ENCODE results near the gene ATP2B3. TPM values are rescaled to one million over a fixed set of nuclear protein-coding genes. Genes with fewer than 3 reads are reported as not detected.
A peak's percentile ranks its signal among the peaks of the same experiment; 100 is the strongest.

Gene ATP2B3
- total RNA-seq, 2 donors from 2014 or later, result not detected

GRCh38 chrX:153623310-153624029, 106.0 kb downstream of the ATP2B3 start:
- no peak overlapping the region for H3K4me3 ChIP-seq
- intact Hi-C loops (cut with DNase I), result no loop called here
- H3K4me1 ChIP-seq, result no peaks in the 10 kb centered on the region
- WGBS, 2 donors, result 50 to 55% methylated on average over 6 to 14 of the region's 16 CpGs
- DNase-seq (peak in 1 of 4 donors; percentile 1), ATAC-seq (no peak)
- H3K9me3 ChIP-seq, result no peaks in the 10 kb centered on the region
- no peaks in the 10 kb centered on the region for H3K27me3 ChIP-seq
- TF ChIP-seq CTCF (IDR thresholded peaks at IDR 0.05) (no peak), POLR2A (IDR thresholded peaks at IDR 0.05) (no peak)
- no peaks in the 10 kb centered on the region for H3K36me3 ChIP-seq (replicated peaks in 1 of 2; ENCODE audit: insufficient read depth in 1 of 2, low read depth in 2 of 2)
- H3K27ac ChIP-seq, result no peak overlapping the region

GRCh38 chrX:153624196-153625091, 107.0 kb downstream of the ATP2B3 start:
- Histone ChIP-seq H3K9me3 (no peaks in the 10 kb centered on the region), H3K4me1 (no peaks in the 10 kb centered on the region), H3K27ac (no peak overlapping the region), H3K4me3 (no peak overlapping the region), H3K36me3 (replicated peaks in 1 of 2; ENCODE audit: insufficient read depth in 1 of 2, low read depth in 2 of 2) (no peaks in the 10 kb centered on the region), H3K27me3 (no peaks in the 10 kb centered on the region)
- intact Hi-C loops (cut with DNase I), result no loop called here
- peak in 1 of 4 donors; percentile 2 for DNase-seq
- WGBS, 2 donors, result 83 to 86% methylated on average over 1 to 5 of the region's 15 CpGs
- no peak for ATAC-seq
- no peak for TF ChIP-seq POLR2A (IDR thresholded peaks at IDR 0.05)

- DNase-seq (peak in 1 of 4 donors; percentile 2), ATAC-seq (no peak)
- Histone ChIP-seq H3K36me3 (replicated peaks in 1 of 2; ENCODE audit: insufficient read depth in 1 of 2, low read depth in 2 of 2) (no peaks in the 10 kb centered on the region), H3K4me3 (no peak overlapping the region), H3K27ac (no peak overlapping the region), H3K4me1 (no peaks in the 10 kb centered on the region), H3K9me3 (no peaks in the 10 kb centered on the region), H3K27me3 (no peaks in the 10 kb centered on the region)
- intact Hi-C loops (cut with DNase I), result no loop called here
- 87% methylated on average over 16 of the region's 21 CpGs; no CpG with 5 or more reads in 1 of the 2 donors for WGBS, 2 donors
- TF ChIP-seq CTCF (IDR thresholded peaks at IDR 0.05), result no peak
- no peak for TF ChIP-seq POLR2A (IDR thresholded peaks at IDR 0.05)
Measured at GRCh38 chrX:153625271-153626024, 108.0 kb downstream of the ATP2B3 start.

GRCh38 chrX:153626025-153626633, 108.7 kb downstream of the ATP2B3 start:
- intact Hi-C loops (cut with DNase I), result no loop called here
- Histone ChIP-seq H3K4me3 (no peak overlapping the region), H3K9me3 (no peaks in the 10 kb centered on the region), H3K36me3 (replicated peaks in 1 of 2; ENCODE audit: insufficient read depth in 1 of 2, low read depth in 2 of 2) (no peaks in the 10 kb centered on the region), H3K27ac (no peak overlapping the region), H3K27me3 (no peaks in the 10 kb centered on the region), H3K4me1 (no peaks in the 10 kb centered on the region)
- ATAC-seq (no peak), DNase-seq (peak in 1 of 4 donors; percentile 2)
- WGBS, 2 donors, result 92% methylated on average over 9 of the region's 16 CpGs; no CpG with 5 or more reads in 1 of the 2 donors
- TF ChIP-seq POLR2A (IDR thresholded peaks at IDR 0.05) (no peak), CTCF (IDR thresholded peaks at IDR 0.05) (no peak)
